DLD1 (cell line): ENCODE measurements around the gene FMO5.
"Not testable (repeated sequence)": the region's sequence is repeated elsewhere in the genome, so short reads cannot be mapped to it uniquely, and the experiment has no call there.

Experiments
- in situ Hi-C: cut with HindIII; loops from 2 replicates; pipeline ENCODE4 v1.10.0; 2017; ENCODE audit warnings: low sequenced_read_pairs

FMO5 gene

DNA sequence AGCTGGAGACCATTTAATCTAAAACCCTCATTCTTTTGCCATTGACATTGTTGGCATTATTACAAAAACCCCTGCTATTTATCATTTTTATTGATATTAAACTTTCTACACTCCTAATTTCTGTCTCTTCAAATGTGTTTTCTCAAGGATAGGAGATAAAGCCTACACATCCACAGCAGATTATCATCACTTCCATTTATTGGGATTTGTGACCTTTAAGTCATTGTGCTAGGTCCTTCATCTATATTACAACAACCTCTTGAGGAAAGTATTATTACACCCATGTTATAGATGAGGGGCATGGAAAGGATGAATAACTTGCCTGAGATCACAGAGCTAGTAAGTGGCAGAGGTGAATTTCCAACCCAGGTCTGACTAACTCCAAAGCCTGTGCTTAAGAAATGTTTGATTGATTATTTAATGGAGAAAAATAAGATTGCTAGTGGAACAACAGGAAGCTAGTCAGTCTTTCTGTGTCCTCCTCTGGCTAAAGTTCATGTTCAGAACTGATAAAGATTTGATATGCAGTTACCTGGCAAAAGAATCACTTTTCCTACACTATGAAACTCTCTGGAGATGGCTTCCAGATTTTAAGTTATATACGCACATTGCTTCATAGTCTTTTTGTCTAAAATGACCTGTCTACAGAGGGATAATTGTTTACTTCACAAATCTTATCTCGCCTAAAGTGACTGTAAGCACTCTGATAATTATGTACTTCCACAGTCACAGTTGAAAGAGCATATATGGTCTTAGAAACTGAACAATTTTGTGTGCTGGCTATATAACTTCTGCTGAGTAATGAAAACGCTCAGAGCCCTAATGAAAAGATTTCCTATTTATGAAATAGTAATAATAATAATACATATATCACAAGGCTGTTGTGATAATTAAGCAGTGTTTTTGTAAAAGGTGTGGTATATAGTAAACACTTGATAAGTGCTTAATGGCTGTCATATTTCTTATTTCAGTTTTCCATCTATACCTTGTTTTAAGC lies 15.0 kb downstream of the FMO5 start:
- in situ Hi-C loops, result no loop called here

DNA sequence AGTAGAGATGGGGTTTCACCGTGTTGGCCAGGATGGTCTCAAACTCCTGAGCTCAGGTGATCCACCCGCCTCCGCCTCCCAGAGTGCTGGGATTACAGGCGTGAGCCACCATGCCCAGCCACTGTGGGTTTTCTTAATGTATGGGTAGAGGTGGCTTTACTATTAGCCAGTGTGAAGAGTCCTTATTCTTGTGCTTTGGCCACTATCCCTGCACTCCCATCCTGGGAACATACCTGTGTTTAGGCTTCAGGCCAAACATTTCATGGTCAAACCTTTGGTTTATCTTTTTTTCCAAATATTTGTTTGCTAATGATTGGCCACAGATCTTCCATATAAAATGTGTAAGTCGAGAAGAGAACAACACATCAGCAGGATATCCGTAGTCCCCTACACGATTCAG lies 16.5 kb downstream of the FMO5 start:
- in situ Hi-C loops, result no loop called here

- in situ Hi-C loops, result no loop called here
Measured at GRCh38 chr1:147207192-147207591, 17.9 kb downstream of the FMO5 start.

DNA sequence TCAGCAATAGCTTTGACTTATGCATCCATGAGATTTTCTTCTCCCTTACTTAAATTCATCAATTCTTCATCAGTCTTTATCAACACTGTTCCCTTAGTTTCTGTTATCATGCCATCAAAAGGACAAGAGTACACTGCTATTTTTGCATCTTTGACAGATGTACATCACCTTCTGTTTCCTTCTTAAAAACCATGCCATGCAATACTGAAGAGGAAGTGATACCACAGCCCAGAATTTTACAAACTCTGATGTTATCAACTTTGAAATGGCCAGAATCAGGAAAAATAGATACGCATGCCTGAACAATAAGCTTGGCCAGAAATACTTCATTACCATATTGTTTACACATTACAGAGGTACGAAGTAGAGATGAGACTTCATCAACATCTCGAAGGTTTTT lies 21.1 kb downstream of the FMO5 start:
- in situ Hi-C loops, result no loop called here

DNA sequence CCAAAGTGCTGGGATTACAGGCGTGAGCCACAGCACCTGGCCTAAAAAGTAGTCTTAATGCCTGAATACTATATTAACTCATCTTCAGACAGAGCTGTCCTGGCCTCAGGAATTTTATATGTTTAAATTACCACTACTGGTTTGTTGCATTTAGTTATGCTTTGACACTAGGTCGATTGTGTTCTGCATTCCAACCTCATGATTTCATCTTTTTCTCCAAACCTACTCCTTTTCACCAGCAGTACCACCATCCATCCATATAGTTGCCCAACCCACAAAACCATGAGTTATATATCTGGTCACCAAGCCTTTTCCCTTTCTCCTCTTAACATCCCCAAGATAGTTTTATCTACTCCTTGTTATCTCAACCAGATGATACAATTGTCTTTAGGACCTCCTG lies 22.6 kb downstream of the FMO5 start:
- in situ Hi-C loops, result no loop called here

DNA sequence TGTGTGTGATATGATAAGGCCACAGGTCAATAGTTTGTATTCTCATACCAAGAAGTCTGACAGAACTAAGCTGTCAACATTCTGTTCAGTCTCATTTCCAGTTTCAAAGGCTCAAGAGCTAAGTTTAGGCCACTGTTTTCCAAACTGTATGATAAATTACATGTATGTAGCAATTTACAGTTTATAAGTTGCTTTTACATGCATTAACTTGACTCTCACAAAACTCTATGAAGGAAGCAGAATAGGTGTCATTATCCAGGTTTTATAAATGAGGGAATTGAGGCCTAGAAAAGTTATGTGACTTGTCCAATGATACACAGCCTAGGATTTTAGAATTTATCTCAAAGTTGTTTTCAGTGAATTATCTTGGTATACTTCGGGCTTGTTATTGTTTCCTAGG lies 23.4 kb downstream of the FMO5 start:
- in situ Hi-C loops, result no loop called here

- in situ Hi-C loops, result no loop called here
Measured at GRCh38 chr1:147201276-147201675, 23.9 kb downstream of the FMO5 start.

GRCh38 chr1:147197324-147197723 lies 27.8 kb downstream of the FMO5 start:
- in situ Hi-C loops, result not testable (repeated sequence)

DNA sequence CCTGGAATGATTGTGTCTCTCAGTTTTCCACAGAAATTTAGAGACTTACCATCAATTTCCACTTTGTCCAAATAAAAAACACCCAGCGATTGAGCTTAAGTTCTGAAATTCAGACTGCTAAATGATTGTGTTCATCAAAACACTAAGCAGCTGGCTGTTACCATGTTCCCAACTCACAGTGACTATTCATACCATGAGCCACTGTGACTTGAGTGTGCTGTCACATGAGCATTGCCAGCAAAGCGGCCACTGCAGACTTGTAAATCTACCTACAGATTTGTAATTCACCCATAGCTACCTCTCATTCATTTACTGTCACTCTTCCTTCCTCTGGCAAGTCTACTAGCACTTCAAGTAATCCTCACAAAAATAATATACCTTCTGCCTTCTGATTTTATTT lies 35.6 kb downstream of the FMO5 start:
- in situ Hi-C loops, result no loop called here

DNA sequence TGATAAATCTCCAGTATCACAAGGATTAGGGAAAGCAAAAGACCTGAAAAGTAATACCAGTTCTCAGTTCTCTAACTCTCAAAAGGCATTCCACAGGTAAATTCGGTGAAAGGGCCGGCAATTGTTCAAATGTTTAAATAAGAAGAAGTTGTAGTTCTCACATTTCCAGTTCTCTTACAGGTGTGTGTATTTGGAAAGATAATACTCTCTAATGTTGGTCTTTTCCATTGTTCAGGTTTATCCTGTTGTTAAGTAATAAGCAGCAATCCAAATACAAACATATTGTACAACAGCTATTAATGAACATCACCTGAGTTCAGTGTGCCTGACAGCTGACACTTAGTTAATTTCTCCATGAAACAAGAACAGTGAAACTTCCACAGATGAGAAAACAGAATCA lies 39.7 kb downstream of the FMO5 start:
- in situ Hi-C loops, result no loop called here

GRCh38 chr1:147177611-147178380 lies 47.3 kb downstream of the FMO5 start:
- in situ Hi-C loops, result no loop called here

- in situ Hi-C loops, result no loop called here
Measured at GRCh38 chr1:147172168-147173016, 52.7 kb downstream of the FMO5 start, which contains the start of gene PRKAB2. TSS of gene PRKAB2 (minus strand) at chr1:147172470. CDS start at chr1:147172144, 326 bp downstream.

DNA sequence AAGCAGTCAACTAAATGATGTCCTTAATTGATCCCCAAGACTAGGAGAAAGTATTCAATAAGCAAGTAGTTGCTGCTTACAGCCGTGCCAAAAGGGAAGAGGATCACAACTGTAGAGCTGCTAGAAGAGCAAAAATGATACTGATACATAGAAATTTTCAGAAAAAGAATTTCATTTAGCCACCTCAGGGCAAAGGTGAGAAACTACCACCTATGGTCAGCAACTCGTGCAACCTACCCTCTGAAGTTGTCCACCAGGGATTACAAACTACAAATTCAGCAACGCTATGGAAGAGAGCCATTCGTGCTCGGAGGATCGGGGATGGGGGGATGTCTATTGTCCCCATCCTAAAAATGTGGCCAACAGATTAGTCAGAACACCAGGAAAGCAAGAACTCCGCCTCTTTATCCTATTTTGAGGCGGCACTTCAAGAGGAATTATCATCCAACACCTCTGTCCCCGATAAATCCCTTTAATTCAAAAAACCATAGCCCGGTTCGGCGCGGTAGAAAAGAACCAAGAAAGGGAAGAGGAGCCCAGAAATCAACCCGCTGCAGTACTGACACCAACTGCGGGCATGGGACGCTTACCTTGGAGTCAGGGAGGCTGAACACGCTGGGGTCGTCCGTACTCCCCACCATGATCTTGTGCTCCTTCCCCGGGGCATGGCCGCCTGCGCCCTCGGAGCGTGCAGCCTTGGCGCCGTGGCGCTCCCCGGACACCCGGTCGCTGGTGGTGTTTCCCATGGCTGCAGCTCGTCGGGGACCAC lies 53.6 kb downstream of the FMO5 start:
- in situ Hi-C loops, result no loop called here

GRCh38 chr1:147169840-147170674 lies 55.1 kb downstream of the FMO5 start:
- in situ Hi-C loops, result no loop called here

DNA sequence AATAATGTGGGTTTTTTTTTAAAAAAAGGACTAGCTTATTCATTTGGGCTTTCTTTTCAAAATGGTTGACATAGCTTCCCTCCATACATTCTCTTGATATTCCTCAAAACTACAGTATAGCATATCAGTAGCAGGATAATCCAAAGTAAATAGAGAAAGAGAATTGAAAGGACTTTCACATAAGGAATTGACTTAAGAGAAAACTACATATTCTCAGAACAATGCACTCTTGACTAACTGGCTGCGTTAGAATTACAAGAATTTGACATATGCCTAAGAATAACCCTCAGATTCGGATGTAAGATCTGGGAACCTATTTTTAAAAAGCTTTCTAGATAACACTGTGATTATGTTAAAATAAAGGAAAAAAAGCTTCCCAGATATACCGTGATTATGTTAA lies 56.0 kb downstream of the FMO5 start:
- in situ Hi-C loops, result no loop called here

- in situ Hi-C loops, result no loop called here
Measured at GRCh38 chr1:147168626-147169058, 56.5 kb downstream of the FMO5 start.

DNA sequence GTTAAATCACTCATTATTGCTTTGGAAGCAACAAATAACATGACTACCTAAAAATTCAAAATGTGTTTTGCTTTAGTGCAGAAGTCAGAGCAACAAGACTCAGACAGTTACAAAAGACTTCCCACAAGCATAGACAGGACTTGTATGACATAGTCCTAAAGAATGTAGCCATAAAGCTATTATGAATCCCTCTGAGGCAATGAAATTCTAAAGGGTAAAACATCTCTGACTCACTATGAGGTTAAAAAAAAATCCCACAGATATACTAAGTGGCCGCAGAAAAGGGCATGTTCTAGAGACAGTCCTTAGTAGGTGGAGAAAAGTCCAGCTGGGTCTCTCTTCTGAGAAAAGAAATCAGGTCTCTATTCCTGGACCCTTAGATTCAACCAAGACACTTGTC lies 57.8 kb downstream of the FMO5 start:
- in situ Hi-C loops, result no loop called here

DNA sequence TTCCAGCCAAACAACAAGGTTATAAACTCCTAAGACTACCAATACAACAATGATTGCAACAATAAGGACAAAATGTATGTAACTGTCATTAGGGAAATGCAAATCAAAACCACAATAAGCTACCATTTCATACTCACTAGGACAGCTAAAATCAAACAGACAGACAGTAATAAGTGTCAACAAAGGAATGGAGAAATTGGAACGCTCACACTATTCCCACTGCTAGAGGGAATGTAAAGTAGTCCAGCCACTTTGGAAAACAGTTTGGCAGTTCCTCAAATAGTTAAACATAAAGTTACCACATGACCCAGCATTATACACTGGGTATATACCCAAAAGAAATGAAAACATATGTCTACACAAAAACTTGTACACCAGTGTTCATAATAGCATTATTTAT lies 62.1 kb downstream of the FMO5 start:
- in situ Hi-C loops, result no loop called here

GRCh38 chr1:147162093-147162492 lies 63.0 kb downstream of the FMO5 start:
- in situ Hi-C loops, result no loop called here
